GM21526 (cell line): ENCODE results near the gene HTR3E.
"Not testable (repeated sequence)": the region's sequence is repeated elsewhere in the genome, so short reads cannot be mapped to it uniquely, and the experiment has no call there.

Experiments
- ATAC-seq: cut with Tn5 transposase; IDR thresholded peaks from one replicate; pipeline ENCODE4 v1.9.1; 2021; ENCODE audit warnings: moderate library complexity; ENCODE audit not compliant: unreplicated experiment, low FRiP score

HTR3E gene

GRCh38 chr3:184149770-184150169, 52.9 kb downstream of the HTR3E start:
- ATAC-seq: not testable (repeated sequence)

- no peak for ATAC-seq
Observed at GRCh38 chr3:184154885-184155643, 58.2 kb downstream of the HTR3E start, which contains the start of gene DVL3. DVL3 (plus strand) TSS chr3:184155377; CDS start chr3:184155636, 259 bp downstream.

- ATAC-seq: no peak
Observed at GRCh38 chr3:184155644-184156521, 59.0 kb downstream of the HTR3E start.

DNA sequence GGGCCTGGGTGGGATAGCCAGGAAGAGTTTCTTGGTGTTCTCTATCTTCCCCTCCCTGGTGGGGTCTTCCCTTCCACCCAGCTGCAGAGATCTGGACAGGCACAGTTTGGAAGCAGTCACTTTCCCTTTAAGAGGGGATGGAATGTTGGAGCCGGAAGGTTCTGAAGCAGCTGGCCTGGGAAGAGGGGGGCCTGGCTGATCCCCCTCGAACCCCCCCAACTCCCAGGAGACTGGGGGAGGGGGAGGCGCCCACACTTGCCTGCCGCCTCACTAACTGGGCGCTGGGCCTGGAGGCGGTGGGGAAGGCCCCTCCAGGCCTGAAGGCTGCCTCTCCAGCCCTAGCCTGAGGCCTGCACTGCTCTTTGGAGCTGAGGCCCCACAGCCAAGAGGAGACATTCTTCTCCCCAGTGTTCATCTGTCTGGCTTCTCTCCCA, 59.7 kb downstream of the HTR3E start:
- ATAC-seq: no peak
